Measurements from ENCODE around the gene ANK2. TPM values are rescaled to one million over a fixed set of nuclear protein-coding genes. Genes with fewer than 3 reads are reported as not detected.
A peak's percentile ranks its signal among the peaks of the same experiment; 100 is the strongest.

Gene ANK2
- total RNA-seq, 1 donor: 15.1 TPM

- H3K4me3 ChIP-seq (ENCODE audit: low read depth, low read length): no peak overlapping the region
- no peak for DNase-seq (ENCODE audit: low read depth)
- no peak for TF ChIP-seq CTCF (IDR thresholded peaks at IDR 0.05; ENCODE audit: insufficient read depth, low read depth, low read length)
These were observed 224.3 kb downstream of the ANK2 start for GRCh38 chr4:113273721-113274220.

GRCh38 chr4:113276464-113277170 is 227.2 kb downstream of the ANK2 start:
- DNase-seq (ENCODE audit: low read depth): no peak
- H3K4me3 ChIP-seq (ENCODE audit: low read depth, low read length): no peak overlapping the region
- TF ChIP-seq CTCF (IDR thresholded peaks at IDR 0.05; ENCODE audit: insufficient read depth, low read depth, low read length): no peak

DNA sequence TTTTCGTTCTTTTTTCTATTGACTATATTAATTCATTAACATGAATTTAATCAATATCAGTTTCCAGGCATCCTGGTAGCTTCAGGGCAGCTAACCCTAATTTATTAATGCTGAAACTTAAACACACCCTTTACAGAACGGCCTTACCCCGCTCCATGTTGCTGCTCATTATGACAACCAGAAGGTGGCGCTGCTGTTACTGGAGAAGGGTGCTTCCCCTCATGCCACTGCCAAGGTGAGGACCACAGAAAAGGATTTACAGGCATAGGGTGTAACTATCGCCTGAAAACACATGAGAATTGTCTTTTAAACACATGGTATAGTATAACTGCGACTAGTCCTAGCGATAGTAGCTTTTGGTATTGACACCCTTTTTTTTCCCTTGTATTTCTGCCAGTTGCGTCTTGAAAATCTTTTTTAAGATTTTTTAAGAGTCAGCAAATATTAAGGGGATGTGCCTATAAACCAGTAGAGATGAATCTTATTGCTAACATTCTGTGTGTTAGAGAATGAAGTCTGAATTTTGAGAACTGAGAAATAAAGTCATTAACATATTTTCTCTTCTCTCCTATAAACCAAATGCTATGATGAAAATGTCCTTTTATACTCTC is 229.0 kb downstream of the ANK2 start:
- TF ChIP-seq CTCF (IDR thresholded peaks at IDR 0.05; ENCODE audit: insufficient read depth, low read depth, low read length): peak; percentile 91
- DNase-seq (ENCODE audit: low read depth): peak; percentile 75
- no peak overlapping the region for H3K4me3 ChIP-seq (ENCODE audit: low read depth, low read length)

GRCh38 chr4:113285501-113285900 is 236.0 kb downstream of the ANK2 start:
- no peak for TF ChIP-seq CTCF (IDR thresholded peaks at IDR 0.05; ENCODE audit: insufficient read depth, low read depth, low read length)
- no peak overlapping the region for H3K4me3 ChIP-seq (ENCODE audit: low read depth, low read length)
- DNase-seq (ENCODE audit: low read depth): no peak

DNA sequence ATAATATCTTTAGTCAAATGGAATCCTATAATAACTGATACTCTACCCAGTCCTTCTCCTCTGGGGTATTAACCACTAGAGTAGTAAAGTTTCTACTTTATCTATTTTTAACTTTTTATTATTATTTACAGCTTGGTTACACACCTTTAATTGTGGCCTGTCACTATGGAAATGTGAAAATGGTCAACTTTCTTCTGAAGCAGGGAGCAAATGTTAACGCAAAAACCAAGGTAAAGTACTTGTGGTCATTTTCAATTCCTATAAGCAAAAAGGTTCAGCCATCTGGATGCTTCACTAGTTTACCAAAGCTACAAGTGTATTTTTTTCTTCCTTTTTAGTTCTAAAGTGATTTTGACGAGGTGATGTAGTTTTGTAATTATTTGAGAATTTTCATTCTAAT is 238.8 kb downstream of the ANK2 start:
- TF ChIP-seq CTCF (IDR thresholded peaks at IDR 0.05; ENCODE audit: insufficient read depth, low read depth, low read length): no peak
- DNase-seq (ENCODE audit: low read depth): no peak
- H3K4me3 ChIP-seq (ENCODE audit: low read depth, low read length): no peak overlapping the region

DNA sequence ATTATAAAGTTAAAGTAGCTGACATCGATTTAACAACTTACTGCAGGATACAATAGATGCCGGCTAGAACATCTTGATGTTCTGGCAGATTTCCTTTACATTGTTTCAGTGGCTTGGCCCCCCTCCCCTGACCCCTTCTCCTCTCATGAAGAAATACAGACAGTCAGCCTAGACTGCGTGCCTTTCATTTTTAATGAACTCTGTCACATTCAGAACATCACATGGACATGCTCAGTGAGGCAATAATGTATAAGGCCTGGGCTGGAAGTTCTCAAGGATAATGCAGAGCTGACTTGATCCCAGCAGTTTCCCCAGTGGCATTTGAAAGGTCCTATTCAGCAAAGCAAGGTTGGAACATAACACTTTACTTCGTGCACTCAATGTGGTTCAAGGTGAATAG is 239.2 kb downstream of the ANK2 start:
- no peak overlapping the region for H3K4me3 ChIP-seq (ENCODE audit: low read depth, low read length)
- no peak for DNase-seq (ENCODE audit: low read depth)
- no peak for TF ChIP-seq CTCF (IDR thresholded peaks at IDR 0.05; ENCODE audit: insufficient read depth, low read depth, low read length)

Data from fibroblast of villous mesenchyme (primary cell).